Activated B cell treated with CpG ODN at 0.5 μM for 24 hours (primary cell): ENCODE data around the gene LHX3. TPM values are rescaled to one million over a fixed set of nuclear protein-coding genes. Genes with fewer than 3 reads are reported as not detected.

Experiments
- ATAC-seq: fragments of 200-7000 bp; cut with Tn5 transposase; one replicate; pipeline ENCODE4 v1.10.0; 2021; ENCODE audit warnings: low read depth, mild to moderate bottlenecking, moderate library complexity
- CTCF ChIA-PET: fragments of 350-600 bp; sonication (Branson Sonifier 250); formaldehyde crosslinking; loops from one replicate; lab custom pipeline; 2021; ENCODE audit warnings: antibody characterized with exemption; lab: Charles Lee
- POLR2A ChIA-PET: fragments of 350-600 bp; sonication (Branson Sonifier 250); formaldehyde crosslinking; loops from one replicate; lab custom pipeline; 2021; ENCODE audit warnings: antibody characterized with exemption; lab: Charles Lee
- DNase-seq: peaks from one replicate; pipeline ENCODE4 v3.0.0; 2022
- H3K27ac Mint-ChIP-seq: one replicate; pipeline ENCODE4 v1.8.0; 2020; ENCODE audit warnings: mixed read lengths
- H3K27me3 Mint-ChIP-seq: one replicate; pipeline ENCODE4 v1.8.0; 2021; ENCODE audit warnings: mixed read lengths
- H3K36me3 Mint-ChIP-seq: one replicate; pipeline ENCODE4 v1.8.0; 2021; ENCODE audit warnings: low read depth, mixed read lengths
- H3K4me1 Mint-ChIP-seq: one replicate; pipeline ENCODE4 v1.8.0; 2021; ENCODE audit warnings: mixed read lengths
- H3K4me3 Mint-ChIP-seq: one replicate; pipeline ENCODE4 v1.8.0; 2020; ENCODE audit warnings: mild to moderate bottlenecking, mixed read lengths
- H3K9me3 Mint-ChIP-seq: one replicate; pipeline ENCODE4 v1.8.0; 2020; ENCODE audit warnings: mixed read lengths
- intact Hi-C: fragments of 100-400 bp; cut with micrococcal nuclease; formaldehyde crosslinking; loops from one replicate; pipeline ENCODE4 v1.15.1; 2024
- total RNA-seq: library from RNA; stranded (reverse); gene quantifications from 2 replicates; pipeline ENCODE4 v1.2.3, GENCODE V29; 2022
- TF ChIP-seq, protein P1 (sequence below): fragments of 200-600 bp; IDR thresholded peaks from one replicate; pipeline ENCODE4 v1.8.0; 2022; ENCODE audit warnings: antibody characterized with exemption, mild to moderate bottlenecking

Gene LHX3
- total RNA-seq, 1 donor from 2014 or later = not detected

DNA sequence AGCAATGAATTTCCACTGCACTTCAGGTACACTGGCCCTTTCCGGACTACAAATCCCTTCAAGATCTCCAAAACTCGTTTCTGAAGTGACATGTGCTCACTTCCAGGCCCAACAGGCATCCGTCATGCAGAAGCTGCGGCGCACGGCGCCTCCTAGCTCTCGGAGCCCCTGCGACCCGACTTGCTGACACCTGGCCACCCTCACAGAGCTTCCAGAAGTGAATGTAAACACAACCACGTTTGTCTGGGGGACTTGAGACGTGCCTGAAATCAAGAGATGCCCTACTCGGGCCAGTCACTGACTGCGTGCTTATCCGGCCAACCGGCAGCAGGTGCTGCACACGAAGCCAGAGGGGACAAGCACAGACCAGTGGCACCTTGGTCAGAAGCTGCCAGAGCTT is 4.9 kb upstream of the LHX3 start:
- DNase-seq (no peak), ATAC-seq (no peak)
- POLR2A ChIA-PET = interaction anchor here (1.4 kb wide), 1 partner anchor 15 kb away, joined by 4 read pairs; no protein-coding TSS in a partner anchor
- Mint-ChIP-seq H3K9me3 (no peaks in the 10 kb centered on the region), H3K4me1 (peaks cover 17% of the 10 kb centered on the region), H3K27ac (no peak overlapping the region), H3K36me3 (peaks cover 83% of the 10 kb centered on the region), H3K4me3 (no peak overlapping the region), H3K27me3 (no peaks in the 10 kb centered on the region)
- CTCF ChIA-PET = no interaction called here
- intact Hi-C loops = loop anchor here (5.0 kb wide), 1 partner anchor 33 kb away; no protein-coding TSS in a partner anchor
- TF ChIP-seq, protein P1, sequence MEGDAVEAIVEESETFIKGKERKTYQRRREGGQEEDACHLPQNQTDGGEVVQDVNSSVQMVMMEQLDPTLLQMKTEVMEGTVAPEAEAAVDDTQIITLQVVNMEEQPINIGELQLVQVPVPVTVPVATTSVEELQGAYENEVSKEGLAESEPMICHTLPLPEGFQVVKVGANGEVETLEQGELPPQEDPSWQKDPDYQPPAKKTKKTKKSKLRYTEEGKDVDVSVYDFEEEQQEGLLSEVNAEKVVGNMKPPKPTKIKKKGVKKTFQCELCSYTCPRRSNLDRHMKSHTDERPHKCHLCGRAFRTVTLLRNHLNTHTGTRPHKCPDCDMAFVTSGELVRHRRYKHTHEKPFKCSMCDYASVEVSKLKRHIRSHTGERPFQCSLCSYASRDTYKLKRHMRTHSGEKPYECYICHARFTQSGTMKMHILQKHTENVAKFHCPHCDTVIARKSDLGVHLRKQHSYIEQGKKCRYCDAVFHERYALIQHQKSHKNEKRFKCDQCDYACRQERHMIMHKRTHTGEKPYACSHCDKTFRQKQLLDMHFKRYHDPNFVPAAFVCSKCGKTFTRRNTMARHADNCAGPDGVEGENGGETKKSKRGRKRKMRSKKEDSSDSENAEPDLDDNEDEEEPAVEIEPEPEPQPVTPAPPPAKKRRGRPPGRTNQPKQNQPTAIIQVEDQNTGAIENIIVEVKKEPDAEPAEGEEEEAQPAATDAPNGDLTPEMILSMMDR = no peak

DNA sequence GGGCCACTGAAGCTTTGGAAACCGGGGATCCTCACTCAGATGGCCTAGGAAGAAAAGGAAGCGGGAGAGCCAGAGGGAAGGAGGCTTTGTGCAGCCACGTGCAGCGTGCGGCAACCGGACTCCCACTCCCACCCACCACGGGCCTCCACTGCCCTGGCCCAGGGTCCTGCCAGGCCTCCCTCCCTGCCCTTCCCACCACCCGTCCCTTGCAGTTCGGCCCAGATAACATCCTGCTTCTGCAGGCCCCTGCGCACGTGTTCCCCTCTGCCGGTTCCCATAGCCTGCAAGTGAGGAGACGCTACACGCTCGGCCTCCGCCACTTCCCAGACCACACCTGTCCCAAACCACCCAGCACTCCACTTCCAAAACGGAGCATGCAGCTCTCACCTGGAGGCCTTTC is 4.3 kb upstream of the LHX3 start:
- DNase-seq (no peak), ATAC-seq (no peak)
- no peaks in the 10 kb centered on the region for H3K9me3 Mint-ChIP-seq
- H3K27me3 Mint-ChIP-seq = peaks cover 3% of the 10 kb centered on the region
- no peak overlapping the region for H3K27ac Mint-ChIP-seq
- POLR2A ChIA-PET = interaction anchor here (1.3 kb wide), 1 partner anchor 14 kb away, joined by 3 read pairs; no protein-coding TSS in a partner anchor
- H3K36me3 Mint-ChIP-seq = peaks cover 77% of the 10 kb centered on the region
- H3K4me3 Mint-ChIP-seq = no peak overlapping the region
- intact Hi-C loops = loop anchor here (5.0 kb wide), 1 partner anchor 33 kb away; no protein-coding TSS in a partner anchor
- peaks cover 17% of the 10 kb centered on the region for H3K4me1 Mint-ChIP-seq
- TF ChIP-seq, protein P1 = no peak
- CTCF ChIA-PET = no interaction called here

DNA sequence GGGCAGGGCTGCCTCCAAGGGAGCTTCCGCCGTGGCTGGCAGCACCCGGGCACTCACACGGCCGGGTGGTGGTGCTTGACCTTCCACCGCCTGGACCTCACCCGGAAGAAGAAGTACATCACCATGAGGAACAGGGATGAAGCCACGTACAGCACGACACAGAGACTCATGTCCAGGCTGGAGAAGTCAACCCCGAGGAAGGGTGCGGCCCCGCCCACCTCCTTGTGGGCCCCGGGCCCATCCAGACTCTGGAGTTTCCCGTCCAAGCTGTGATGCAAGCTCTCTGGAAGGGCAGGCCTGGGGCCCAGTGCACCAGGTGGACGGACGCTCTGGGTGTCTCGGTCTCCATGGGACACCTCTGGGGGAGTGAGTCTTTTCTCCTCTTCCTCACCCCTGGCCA is 3.7 kb upstream of the LHX3 start:
- Mint-ChIP-seq H3K9me3 (no peaks in the 10 kb centered on the region), H3K27me3 (peaks cover 7% of the 10 kb centered on the region), H3K4me3 (no peak overlapping the region), H3K27ac (no peak overlapping the region), H3K36me3 (peaks cover 72% of the 10 kb centered on the region), H3K4me1 (peaks cover 22% of the 10 kb centered on the region)
- intact Hi-C loops = loop anchor here (5.0 kb wide), 1 partner anchor 34 kb away; no protein-coding TSS in a partner anchor
- no peak for DNase-seq
- TF ChIP-seq, protein P1 = no peak
- ChIA-PET CTCF (no interaction called here), POLR2A (interaction anchor here (1.3 kb wide), 1 partner anchor 15 kb away, joined by 3 read pairs; no protein-coding TSS in a partner anchor)
- ATAC-seq = no peak

DNA sequence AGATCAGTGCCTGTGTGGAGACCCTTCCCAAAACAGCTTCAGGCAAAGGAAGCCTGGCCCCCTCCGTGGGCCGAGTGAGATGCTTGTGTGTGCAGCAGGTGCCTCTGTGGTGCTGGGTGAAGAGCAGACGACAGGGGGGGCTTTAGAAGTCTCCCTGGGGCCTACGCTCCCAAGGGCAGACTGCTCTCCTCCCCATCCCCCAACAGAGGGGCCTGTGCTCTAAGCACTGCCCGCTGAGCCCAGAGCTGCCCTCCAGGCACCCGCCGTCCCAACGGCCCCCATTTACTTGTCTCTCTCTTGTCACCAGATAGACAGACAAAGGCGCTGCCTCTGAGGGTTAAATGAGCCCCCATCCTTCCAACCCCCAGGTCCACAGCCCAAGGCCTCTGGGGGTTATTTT is 2.7 kb upstream of the LHX3 start:
- peaks cover 13% of the 10 kb centered on the region for H3K27me3 Mint-ChIP-seq
- peaks cover 22% of the 10 kb centered on the region for H3K4me1 Mint-ChIP-seq
- POLR2A ChIA-PET = interaction anchor here (1.5 kb wide), 1 partner anchor 32 kb away, joined by 5 read pairs; no protein-coding TSS in a partner anchor
- DNase-seq (no peak), ATAC-seq (no peak)
- H3K36me3 Mint-ChIP-seq = peaks cover 61% of the 10 kb centered on the region
- H3K9me3 Mint-ChIP-seq = no peaks in the 10 kb centered on the region
- no peak overlapping the region for H3K27ac Mint-ChIP-seq
- CTCF ChIA-PET = interaction anchor here (0.7 kb wide), 1 partner anchor 485 kb away, joined by 3 read pairs; no protein-coding TSS in a partner anchor
- TF ChIP-seq, protein P1 = no peak
- no peak overlapping the region for H3K4me3 Mint-ChIP-seq
- intact Hi-C loops = loop anchor here (5.0 kb wide), 1 partner anchor 35 kb away; no protein-coding TSS in a partner anchor

DNA sequence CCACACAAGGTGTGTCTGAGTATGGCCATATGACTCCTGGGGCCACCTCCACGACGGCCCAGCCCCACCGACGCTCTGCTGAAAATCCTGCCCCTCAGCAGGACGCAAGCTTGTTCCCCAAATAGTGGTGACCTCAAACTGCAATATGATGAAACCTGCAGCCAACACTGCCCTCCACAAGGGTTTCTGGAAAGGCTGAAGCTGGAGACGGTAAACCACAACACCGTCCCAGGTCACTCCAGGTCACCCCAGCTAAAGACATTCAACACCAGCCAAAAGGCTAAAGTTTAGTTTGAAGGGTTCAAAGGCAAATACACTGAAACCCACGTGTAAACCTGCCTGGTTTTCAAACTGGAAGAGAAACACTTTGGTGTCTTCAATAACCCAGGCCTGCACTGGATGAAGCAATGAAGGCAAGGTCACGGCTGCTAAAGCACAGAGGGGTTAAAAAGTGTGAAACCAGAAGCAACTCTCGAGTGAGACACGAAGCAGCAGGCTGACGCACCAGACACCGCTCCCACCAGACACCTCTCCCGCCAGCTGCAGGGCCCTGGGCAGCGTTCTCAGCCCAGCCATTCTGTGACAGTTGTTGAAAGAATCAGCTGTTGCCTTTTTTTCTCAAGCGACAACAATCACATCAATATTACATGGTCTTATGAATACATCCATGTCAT is 1.8 kb upstream of the LHX3 start:
- H3K27me3 Mint-ChIP-seq = peaks cover 14% of the 10 kb centered on the region
- TF ChIP-seq, protein P1 = no peak
- no peak for DNase-seq
- no peaks in the 10 kb centered on the region for H3K9me3 Mint-ChIP-seq
- H3K4me1 Mint-ChIP-seq = peaks cover 14% of the 10 kb centered on the region
- ChIA-PET CTCF (interaction anchor here (1.0 to 1.3 kb wide), 2 partner anchors 15 to 17 kb away, joined by 3 to 7 read pairs; no protein-coding TSS in a partner anchor), POLR2A (interaction anchor here (1.1 to 1.5 kb wide), 2 partner anchors 33 to 38 kb away, joined by 4 to 5 read pairs; no protein-coding TSS in a partner anchor)
- no peak overlapping the region for H3K4me3 Mint-ChIP-seq
- no peak overlapping the region for H3K27ac Mint-ChIP-seq
- ATAC-seq = no peak
- intact Hi-C loops = loop anchor here (5.0 kb wide), 1 partner anchor 36 kb away; no protein-coding TSS in a partner anchor
- H3K36me3 Mint-ChIP-seq = peaks cover 52% of the 10 kb centered on the region
